Ovary (tissue), 3 donors: Measurements from ENCODE around the gene TNRC6C.

ENCODE experiments used
- CTCF ChIP-seq, 3 donors: fragments of 450-650 bp in 2 of 3; fragments of 200-600 bp in 1 of 3; IDR thresholded peaks; one replicate each; pipeline versions ENCODE4 v1.5.1 to v1.8.0; 2016 to 2022; ENCODE audit warnings: antibody characterized with exemption in 3 of 3, mild to moderate bottlenecking in 1 of 3
- EP300 ChIP-seq: sonication (generic); formaldehyde crosslinking; IDR thresholded peaks from one replicate; pipeline ENCODE4 v1.6.1; 2017; ENCODE audit warnings: antibody characterized with exemption
- POLR2A ChIP-seq: fragments of 450-650 bp; IDR thresholded peaks from one replicate; pipeline ENCODE4 v1.6.1; 2017; ENCODE audit warnings: antibody characterized with exemption, mild to moderate bottlenecking, moderate library complexity
- donor health status: DM: no; HTN: no; CAD: no.

GRCh38 chr17:77929871-77930436 lies 28.5 kb upstream of the TNRC6C start:
- TF ChIP-seq CTCF (IDR thresholded peaks at IDR 0.05), result no peak
- TF ChIP-seq POLR2A, result no peak
- no peak for TF ChIP-seq EP300
